ENCODE data around the gene ZFR2.

The ZFR2 gene

DNA sequence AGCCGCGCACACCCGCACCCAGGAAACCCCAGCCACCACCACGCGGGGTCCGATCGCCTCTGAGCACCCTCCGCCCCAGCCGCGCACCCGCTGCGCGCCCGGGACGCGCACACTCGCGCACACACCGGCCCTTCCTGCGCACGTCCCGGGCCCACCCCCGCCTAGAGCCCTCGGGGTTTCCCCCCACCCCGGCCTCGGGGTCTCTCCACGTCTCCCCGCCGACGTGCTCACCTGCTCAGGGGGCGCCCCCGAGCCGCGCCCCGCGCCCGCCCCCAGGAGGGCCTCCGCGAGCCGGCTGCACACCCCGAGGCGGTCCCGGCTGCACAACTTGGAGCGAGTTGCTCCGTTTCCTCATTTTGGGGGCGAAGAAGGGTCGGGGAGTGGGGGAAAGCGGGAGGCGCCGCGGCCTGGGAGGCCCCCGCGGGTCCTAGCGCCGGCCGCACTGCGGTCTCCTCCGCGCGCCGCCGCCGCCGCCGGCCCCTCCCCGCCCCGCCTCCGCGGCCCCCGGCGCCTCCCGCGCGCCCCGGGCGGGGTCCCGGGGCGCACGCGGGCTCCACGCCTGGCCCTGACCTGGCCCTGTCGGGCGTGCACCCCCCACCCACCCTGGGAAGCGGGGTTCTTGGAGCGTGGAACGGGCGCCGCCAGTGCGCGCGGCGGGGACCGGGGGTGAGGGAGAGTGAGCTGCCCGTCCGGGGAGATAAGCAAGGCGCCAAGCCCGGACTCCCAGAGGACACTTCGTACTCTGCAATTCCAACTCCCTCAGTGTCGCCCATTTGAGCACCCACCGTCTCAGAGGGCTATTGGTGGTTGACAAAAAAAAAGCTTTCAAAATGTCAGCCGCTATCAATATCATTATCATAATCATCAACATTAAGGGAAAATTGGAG is 82.7 kb downstream of the ZFR2 start, which contains the start of gene MATK:
TSS of gene MATK (minus strand) at position 444 of the 887 bp plus-strand sequence. CDS start 1,246 bp downstream, outside the sequence.
- no peak for DNase-seq (ENCODE audit: low read depth)

DNA sequence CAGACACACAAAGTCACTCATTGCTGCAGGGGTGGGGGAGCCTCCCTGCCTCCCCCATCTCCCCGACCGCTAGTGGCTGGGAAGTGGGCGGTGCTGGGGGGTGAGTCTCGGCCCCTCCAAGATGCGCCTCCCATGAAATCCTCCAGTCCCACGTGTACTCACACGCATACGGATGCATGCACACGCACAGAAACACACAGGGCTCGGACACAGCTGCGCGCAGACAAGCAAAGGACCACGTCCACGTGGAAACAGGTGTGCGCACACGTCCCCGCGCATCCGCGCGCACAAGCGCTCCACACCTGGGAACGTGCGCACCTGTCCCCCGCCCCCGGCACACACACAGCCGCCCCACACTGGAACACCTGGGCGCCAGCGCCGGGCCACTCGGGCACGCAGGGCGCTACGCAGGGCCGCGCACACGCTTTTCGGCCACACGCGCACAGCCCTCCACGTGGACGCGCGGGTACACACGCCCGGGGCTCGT is 83.3 kb downstream of the ZFR2 start:
- DNase-seq (ENCODE audit: low read depth), result no peak

DNA sequence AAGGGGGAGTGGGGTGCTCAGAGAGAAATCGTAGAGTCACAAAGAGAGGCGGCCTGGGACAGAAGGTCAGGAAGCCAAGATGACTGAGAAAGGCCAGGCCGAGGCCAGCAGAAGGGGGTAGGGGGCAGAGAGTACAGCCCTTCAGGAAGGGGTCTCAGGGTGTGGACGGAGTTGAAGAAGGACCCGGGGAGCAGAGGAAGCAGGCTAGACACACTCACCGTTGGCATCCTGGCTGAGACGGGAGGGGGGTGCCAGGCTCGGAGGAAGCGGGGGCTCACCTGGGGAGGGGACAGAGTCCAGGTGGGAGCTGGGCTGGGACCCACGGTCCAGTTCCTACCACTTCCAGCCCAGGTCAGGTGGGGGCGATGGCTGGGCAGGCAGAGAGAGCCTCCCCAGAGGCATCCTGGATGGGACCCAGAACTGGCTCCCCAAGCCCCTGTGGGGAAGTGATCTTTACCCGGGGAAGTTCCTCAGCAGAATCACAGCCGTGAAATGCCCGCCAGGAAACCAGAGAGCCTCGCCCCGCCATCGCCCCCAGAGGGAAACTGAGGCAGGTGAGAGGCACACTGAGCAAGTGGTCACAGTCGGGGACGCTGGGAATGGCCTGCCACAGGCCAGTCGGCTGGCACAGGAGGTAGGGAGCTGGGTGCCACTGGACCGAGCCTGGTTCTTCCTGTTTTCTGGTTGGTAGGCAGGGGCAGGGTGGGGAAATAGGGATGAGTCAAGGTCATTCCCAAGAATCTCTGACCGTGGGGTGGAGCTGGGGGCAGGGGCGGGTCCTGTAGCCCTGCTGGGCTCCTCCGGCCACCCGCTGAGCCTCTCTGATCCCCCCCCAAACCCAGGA is 84.0 kb downstream of the ZFR2 start:
- DNase-seq (ENCODE audit: low read depth), result no peak

DNA sequence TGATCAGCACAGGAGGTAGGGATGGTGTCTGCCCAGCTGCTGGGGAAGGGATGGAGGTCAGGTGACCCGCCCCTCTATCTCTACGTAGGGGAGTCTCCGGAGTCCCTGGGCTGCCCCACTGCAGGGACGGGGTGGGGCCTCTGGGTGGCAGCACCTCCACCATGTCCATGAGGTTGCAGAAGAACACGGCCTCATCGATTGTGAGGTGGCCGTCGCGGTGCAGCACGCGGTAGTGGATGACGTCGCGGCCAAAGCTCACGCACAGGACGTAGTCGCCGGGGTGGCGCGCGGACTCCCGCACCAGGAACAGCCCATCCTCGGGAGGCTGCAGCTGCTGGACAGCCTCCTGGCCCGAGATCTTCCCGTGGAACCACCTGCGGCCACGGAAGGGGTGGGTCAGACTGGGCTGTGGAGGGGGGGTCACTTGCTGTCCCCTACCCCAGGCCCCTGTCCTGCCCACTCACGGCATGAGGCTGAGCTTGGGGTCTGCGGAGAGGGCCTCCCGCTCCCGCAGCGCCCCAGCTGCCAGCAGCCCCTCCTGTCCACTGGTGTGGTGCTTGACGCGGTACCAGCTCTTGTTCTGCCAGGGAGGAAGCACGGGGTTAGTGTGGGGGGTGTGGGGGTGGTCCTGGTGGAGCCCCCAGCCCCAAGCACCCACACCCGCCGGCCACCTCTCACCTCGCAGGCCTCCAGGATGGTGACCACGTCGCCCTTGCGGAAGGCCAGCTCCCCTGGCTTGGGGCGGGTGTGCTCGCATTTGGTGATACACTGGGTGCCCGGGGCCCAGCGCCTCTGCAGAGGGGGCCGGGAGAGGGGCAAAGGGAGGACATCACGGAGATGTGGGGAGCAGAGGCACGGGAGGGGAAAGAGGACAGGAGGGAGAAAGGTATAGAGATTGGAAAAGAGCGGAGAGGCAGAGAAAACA is 84.9 kb downstream of the ZFR2 start:
- no peak for DNase-seq (ENCODE audit: low read depth)

DNA sequence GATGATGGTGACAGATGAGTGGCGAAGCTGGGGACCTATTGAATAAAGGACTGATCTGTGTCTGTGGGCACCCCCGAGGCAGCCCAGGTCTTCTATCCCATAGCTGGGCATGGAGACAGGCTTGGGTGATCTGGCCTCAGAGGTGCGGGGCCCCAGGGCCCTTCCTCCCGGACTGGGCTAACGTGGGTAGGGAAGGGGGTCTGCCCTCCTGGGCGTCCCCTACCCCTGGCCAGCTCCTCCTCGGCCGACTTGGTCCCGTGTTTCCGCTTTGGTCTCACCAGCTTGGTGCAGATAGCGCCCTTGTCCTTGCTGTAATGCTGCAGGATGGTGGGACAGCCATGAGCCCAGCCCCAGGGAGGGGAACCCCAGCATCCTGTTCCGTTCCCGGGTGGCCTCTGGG is 85.9 kb downstream of the ZFR2 start:
- no peak for DNase-seq (ENCODE audit: low read depth)

DNA sequence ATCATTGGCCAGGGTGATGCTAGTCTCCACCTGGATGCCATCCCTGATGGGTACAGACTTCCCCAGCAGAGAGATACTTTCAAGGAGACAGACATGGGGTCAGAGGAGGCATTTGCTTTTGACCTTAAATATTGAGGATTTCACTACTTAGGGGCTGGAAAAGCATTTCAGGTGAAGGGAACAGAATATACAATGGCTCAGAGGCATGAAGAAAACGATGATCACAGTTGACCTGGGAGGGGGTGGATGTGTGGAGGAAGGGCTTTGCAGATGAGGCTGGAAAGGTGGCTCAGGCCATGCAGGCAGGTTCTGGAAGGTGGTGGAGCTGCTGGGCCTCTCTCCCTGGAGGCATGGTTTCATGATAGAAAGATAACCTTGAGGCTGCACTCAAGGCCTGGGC is 86.5 kb downstream of the ZFR2 start:
- DNase-seq (ENCODE audit: low read depth), result no peak

DNA sequence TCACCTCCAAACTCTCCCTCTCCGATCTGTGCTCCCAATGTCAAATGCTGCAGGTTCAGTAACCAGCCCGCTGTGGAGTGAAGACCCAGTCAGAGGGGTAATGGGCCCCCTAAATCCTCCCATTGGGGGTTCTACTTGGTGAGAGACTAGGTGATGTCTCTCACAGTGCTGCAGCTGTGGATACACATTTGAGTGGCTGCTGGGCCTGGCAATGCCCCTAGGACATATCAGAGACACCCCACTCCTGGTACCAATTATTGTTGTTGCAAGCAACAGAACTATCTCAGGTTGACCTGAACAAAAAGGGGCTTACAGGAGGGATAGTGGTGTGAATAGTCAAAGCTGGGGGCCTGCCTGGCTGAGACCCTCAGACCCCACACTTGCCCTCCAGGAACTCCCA is 87.2 kb downstream of the ZFR2 start:
- DNase-seq (ENCODE audit: low read depth), result no peak

DNA sequence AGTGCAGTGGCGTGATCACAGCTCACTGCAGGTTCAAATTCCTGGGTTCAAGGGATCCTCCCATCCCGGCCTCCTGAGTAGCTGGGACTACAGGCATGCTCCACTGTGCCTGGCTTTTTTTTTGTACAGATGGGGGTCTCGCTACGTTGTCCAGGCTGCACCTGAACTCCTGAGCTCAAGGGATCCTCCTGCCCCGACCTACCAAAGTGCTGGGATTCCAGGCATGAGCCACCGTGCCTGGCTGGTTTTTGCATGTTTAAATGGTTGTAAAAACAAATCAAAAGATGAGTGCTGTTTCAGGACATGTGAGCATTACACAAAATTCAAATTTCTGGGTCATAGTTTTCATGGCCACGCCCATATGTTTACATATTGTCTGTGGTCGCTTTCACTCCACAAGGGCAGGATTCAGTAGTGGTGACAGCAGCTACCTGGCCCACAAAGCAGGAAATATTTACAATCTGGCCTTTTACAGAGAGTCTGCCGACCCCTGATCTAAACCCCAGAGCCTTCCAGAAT is 88.0 kb downstream of the ZFR2 start:
- DNase-seq (ENCODE audit: low read depth), result no peak

DNA sequence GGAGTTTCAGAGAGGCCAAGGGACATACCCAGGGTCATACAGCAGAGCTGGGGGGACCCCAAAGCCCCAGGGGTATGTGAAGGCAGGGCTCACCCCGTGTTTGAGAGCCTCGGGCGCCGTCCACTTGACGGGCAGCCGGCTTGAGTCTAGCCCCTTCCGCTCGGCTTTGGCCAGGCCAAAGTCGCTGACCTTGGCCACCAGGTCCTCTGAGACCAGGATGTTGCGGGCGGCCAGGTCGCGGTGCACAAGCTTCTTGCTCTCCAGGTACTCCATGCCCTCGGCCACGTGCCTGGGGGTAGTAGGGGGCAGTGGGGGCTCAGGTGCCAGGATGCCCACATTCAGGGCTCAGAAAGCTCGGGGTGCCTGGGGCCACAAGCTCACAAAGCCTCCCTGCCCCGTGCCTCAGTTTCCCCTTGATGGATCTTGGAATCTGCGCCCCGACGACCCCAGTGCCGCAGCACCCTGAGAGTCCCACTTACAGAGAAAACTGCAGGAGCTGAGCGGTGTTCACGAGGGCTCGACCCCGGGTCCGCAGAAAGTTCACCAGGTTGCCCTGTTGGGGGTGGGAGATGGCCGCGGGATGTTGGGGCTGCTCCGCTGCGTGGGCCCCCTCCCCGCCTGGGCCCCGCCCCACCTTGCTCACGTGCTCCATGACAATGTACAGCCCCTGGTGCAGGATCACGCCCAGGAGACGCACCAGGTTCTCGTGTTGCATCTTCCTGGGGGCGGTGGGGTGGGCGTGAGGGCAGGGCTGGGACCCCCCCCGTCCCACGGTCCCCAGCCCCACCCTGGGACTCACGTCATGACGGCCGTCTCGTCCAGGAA is 89.7 kb downstream of the ZFR2 start:
- DNase-seq (ENCODE audit: low read depth), result no peak

DNA sequence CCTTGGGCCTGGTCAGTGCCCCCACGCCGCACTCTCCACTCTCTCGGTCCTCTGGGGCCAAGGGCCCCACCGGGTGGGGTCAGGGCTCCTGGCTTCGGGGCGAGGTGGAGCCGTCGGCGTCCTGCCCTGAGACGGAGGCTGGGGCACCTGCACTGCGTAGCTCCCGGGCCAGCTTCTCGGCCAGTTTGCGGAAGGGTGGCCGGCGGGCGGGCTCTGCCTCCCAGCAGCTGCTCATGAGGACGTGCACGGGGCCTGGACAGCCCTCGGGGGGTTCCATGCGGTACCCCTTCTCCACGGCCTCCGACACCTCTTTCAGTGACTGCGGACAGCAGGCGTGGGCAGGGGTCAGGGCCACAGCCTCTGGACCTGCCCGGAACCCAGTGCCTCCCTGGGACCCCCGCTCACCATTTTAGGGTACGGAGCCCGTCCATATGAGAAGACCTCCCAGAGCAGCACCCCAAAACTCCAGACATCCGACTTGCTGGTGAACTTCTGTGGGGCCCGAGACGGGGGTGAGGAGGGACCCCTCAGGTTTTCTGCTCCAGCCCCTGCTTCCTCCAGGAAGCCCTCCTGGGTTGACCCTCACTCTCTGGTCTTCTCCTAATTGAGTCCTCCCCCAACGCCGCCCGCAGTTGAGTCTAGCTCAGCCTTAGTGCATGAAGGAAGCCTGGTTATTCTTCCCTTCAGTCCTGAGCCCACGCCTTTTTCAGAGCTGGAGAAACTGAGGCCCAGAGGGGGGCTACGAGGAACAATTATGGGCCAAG is 90.6 kb downstream of the ZFR2 start:
- DNase-seq (ENCODE audit: low read depth), result no peak

DNA sequence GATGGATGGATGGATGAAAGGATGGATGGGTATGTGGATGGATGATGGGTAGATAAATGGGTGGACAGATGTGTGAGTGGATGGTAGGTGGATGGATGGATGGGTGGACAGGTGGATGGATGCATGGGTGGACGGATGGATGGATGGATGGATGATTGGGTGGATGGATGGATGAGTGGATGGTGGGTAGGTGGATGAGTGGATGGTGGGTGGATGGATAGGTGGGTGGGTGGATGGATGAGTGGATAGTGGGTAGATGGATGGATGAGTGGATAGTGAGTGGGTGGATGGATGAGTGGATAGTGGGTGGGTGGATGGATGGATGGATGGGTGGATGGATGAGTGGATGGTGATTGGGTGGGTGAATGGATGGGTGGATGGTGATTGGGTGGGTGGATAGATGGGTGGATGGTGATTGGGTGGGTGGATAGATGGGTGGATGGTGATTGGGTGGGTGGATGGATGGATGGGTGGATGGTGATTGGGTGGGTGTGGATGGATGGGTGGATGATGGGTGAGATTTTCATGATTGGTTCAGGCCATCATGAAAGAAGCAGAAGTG is 92.3 kb downstream of the ZFR2 start:
- no peak for DNase-seq (ENCODE audit: low read depth)

DNA sequence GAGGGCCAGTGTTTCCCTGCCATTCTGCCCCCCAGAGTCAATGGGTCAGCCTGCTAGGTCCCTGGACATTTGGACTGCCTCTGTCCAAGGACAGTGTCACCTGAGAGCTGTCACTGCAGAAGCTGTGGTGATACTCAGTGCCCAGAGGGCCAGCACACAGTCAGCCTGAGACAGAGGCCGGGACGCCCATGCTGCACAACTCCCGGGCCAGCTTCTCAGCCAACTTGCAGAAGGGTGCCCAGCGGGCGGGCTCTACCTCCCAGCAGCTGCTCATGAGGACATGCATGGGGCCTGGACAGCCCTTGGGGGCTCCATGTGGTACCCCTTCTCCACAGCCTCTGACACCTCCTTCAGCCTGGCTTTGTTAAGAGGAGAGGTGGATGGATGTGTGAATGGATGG is 93.0 kb downstream of the ZFR2 start:
- no peak for DNase-seq (ENCODE audit: low read depth)

DNA sequence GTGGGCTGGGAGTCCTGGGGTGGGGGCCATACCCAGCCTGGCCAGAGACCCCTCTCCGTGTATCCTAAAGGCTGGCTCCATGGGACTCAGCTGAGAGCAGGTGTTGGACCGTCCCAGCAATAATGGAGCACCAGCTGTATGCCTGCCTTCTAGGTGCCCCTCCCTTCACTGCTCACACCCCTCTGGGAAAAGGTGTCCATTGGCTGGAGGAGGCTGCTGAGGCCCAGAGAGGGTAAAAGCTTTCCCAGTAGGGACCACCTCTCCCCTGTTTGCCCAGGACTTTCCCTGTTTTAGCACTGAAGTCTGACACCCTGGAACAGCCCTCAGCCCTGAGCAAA is 93.5 kb downstream of the ZFR2 start:
- no peak for DNase-seq (ENCODE audit: low read depth)

DNA sequence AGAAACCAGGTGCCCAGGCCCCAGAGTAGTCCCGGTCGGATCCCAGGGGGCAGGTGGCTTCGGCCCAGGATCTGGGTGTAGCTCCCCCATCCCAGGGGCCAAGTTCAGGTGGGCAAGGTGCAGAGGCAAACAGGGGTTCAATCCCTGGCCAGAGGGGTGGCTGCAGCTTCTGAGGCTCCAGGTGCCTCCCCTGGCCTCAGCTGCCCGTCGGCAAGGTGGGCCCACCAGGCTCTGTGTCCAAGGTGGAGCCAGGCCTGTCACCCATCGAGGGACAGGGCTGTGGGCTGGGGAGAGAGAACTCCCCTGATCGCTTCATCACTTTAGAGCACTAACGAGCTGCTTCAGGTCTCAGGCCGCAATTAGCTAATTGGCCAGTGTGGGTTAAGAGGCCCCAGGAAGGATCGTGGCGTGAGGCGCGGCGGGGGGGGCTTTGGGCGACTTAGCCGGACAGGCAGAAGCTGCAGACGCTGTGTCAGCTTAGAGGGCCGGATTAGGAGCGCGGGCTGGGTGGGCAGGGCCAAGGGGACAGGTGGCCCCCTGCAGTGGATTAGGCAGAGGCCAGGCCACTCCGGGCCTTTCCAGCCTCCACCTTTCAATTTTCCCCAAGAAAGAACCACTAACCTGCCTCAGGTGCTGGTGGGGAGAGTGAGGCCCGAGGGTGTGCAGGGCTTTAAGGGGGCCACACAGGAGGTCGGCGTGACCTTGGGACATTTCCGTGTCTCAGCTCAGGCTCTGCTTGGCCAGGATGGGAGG is 94.0 kb downstream of the ZFR2 start:
- no peak for DNase-seq (ENCODE audit: low read depth)

DNA sequence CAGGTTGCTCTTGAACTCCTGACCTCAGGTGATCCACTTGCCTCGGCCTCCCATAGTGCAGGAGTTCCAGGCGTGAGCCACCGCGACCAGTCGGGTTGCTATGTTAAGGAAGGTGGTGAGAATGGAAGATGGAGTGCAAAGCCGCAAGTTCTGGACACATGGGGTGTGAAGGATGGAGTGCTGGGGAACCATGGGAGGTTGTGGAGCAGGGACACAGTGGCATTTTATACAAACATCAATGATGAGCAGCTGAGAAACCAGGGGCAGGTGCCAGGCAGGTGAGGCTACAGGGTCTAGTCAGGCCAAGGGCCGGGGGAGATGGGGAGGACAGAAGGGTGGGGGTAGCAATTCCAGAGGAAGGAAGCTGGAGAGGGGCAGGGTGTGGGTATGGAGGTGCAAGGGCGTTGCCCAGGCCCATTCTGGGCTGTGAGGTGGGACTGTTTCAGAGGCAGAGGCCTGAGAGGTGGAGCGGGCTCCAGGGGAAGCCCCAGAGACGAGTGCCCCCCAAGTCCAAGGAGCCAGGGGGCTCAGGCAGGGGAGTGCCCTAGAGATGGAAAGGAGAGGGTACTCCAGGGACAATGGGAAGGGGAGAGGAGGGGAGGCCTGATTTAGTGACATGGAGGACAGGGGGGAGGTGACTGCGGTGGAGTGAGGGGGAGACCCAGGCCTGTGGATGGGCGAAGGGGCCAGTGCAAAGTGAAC is 94.9 kb downstream of the ZFR2 start:
- DNase-seq (ENCODE audit: low read depth), result no peak

DNA sequence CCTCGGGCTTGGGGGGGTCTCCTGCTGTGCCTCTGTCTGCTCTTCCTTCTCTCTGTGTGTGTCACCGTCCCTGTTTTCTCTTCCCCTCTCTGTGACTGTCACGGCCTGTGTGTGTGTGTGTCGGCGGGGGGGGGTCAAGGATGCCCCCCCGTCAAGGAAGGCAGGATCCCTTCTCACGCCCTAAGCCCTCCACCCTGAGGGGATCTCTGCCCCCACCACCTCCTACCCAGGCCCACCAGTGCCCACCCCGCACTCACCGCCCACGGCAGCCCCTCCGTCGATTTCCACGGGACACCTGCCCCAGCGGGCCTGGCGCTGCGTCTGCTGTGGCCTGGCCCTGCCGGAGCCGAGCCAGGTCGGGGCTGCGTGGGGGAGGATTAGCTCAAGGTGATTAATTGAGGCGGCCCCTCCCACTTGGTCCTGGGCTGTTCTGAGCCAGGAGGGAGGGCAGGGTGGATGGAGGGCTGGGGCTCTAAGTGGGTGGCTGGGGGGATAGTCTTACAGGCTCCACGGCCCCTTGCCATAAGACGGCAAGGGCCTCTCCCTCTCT is 96.9 kb downstream of the ZFR2 start, which contains the start of gene RAX2:
TSS of gene RAX2 (minus strand) at position 323 of the 550 bp plus-strand sequence. CDS start 486 bp downstream, outside the sequence.
- no peak for DNase-seq (ENCODE audit: low read depth)

DNA sequence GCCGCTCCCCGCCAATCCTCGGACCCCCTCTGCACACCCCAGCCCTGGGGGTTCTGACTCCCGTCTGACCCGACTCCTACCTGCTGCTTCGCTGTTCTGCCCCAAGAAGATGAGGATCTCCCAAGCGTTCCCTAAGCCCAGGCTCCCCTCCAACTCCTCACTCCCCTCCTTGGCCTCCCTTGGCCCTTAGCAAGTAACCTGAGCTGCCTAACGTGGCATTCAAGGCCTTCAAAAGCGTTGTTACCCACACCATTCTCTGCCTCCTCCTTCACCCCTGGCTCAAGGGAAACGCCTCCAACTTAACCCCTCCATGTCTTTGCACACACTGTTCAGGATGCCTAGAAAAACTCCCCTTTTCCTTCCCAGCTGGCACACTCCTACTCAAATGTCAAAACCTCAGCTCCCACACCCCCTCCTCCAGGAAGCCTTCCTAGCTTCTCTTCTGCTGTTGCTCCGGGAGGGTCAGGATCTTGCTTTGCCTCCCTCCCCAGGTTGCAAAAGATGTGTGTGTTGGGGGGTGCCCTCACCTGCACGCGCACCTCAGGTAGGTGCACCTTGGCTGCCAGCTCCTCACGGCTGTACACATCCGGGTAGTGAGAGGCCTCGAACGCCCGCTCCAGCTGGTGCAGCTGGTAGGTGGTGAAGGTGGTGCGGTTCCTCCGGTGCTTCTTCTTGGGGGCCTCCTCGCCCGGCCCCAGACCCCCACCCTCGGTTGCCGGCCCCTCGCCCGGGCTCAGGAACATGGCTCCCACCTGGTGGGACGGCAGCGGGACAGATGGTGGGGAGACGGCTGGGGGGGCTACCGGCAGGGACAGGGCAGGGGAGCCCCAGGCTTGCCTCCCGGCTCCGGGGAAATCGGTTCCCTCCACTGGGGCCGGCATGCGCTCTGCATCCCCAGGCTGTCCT is 97.6 kb downstream of the ZFR2 start:
- DNase-seq (ENCODE audit: low read depth), result no peak
